ENCODE results near the gene MYLK4. TPM values are rescaled to one million over a fixed set of nuclear protein-coding genes. Genes with fewer than 3 reads are reported as not detected.

MYLK4 gene
- total RNA-seq, 1 experiment from 2014 or later = 0.85 TPM

DNA sequence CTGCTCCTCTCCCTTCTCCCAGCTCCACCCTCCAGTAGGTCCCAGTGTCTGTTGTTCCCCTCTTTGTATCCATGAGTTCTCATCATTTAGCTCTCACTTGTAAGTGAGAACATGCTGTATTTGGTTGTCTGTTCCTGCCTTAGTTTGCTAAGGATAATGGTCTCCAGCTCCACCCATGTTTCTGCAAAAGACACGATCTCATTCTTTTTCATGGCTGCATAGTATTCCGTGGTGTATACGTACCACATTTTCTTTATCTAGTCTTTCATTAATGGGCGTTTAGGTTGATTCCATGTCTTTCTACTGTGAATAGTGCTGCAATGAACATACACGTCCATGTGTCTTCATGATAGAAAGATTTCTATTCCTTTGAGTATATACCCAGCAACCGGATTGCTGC, 136.6 kb downstream of the MYLK4 start:
- intact Hi-C loops (cut with micrococcal nuclease; ENCODE audit: unreplicated experiment) = no loop called here
- CTCF ChIA-PET = no interaction called here
- H3K27ac ChIP-seq (ENCODE audit: low read length) = no peak overlapping the region

More for the DNA sequence above, 136.6 kb downstream of the MYLK4 start:
- Histone ChIP-seq H3K4me3 (ENCODE audit: low read depth in 2 of 2, low read length in 2 of 2) (no peak overlapping the region), H3K4me1 (ENCODE audit: control insufficient read depth, insufficient read depth, low read length) (no peaks in the 10 kb centered on the region), H3K27me3 (ENCODE audit: control insufficient read depth, insufficient read depth, low read length) (no peaks in the 10 kb centered on the region; the same call in 1 of the 2 replicates), H3K36me3 (ENCODE audit: control insufficient read depth, insufficient read depth, low read length) (no peaks in the 10 kb centered on the region), H3K9me3 (ENCODE audit: control insufficient read depth, insufficient read depth, low read depth, low read length) (no peaks in the 10 kb centered on the region)
- ATAC-seq (no peak), DNase-seq (ENCODE audit: low read depth, low spot score) (no peak)
- in situ Hi-C loops (cut with HindIII; ENCODE audit: low pct_unique_long_range_greater_than_20kb, low sequenced_read_pairs) = no loop called here
- TF ChIP-seq, protein P1, sequence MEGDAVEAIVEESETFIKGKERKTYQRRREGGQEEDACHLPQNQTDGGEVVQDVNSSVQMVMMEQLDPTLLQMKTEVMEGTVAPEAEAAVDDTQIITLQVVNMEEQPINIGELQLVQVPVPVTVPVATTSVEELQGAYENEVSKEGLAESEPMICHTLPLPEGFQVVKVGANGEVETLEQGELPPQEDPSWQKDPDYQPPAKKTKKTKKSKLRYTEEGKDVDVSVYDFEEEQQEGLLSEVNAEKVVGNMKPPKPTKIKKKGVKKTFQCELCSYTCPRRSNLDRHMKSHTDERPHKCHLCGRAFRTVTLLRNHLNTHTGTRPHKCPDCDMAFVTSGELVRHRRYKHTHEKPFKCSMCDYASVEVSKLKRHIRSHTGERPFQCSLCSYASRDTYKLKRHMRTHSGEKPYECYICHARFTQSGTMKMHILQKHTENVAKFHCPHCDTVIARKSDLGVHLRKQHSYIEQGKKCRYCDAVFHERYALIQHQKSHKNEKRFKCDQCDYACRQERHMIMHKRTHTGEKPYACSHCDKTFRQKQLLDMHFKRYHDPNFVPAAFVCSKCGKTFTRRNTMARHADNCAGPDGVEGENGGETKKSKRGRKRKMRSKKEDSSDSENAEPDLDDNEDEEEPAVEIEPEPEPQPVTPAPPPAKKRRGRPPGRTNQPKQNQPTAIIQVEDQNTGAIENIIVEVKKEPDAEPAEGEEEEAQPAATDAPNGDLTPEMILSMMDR (IDR thresholded peaks at IDR 0.05) = no peak
- TF ChIP-seq POLR2AphosphoS5 (IDR thresholded peaks at IDR 0.05; ENCODE audit: low read depth, low read length) = no peak
- TF ChIP-seq, protein P2, sequence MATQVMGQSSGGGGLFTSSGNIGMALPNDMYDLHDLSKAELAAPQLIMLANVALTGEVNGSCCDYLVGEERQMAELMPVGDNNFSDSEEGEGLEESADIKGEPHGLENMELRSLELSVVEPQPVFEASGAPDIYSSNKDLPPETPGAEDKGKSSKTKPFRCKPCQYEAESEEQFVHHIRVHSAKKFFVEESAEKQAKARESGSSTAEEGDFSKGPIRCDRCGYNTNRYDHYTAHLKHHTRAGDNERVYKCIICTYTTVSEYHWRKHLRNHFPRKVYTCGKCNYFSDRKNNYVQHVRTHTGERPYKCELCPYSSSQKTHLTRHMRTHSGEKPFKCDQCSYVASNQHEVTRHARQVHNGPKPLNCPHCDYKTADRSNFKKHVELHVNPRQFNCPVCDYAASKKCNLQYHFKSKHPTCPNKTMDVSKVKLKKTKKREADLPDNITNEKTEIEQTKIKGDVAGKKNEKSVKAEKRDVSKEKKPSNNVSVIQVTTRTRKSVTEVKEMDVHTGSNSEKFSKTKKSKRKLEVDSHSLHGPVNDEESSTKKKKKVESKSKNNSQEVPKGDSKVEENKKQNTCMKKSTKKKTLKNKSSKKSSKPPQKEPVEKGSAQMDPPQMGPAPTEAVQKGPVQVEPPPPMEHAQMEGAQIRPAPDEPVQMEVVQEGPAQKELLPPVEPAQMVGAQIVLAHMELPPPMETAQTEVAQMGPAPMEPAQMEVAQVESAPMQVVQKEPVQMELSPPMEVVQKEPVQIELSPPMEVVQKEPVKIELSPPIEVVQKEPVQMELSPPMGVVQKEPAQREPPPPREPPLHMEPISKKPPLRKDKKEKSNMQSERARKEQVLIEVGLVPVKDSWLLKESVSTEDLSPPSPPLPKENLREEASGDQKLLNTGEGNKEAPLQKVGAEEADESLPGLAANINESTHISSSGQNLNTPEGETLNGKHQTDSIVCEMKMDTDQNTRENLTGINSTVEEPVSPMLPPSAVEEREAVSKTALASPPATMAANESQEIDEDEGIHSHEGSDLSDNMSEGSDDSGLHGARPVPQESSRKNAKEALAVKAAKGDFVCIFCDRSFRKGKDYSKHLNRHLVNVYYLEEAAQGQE (IDR thresholded peaks at IDR 0.05; ENCODE audit: insufficient read depth in 1 of 2, low read depth in 2 of 2, low read length in 1 of 2) = no peak
- no peak for TF ChIP-seq SIN3A (IDR thresholded peaks at IDR 0.05; ENCODE audit: borderline replicate concordance, insufficient read depth, low read depth, low read length)
- TF ChIP-seq TCF7L2 (IDR thresholded peaks at IDR 0.05; ENCODE audit: low read depth, low read length) = no peak
- POLR2A ChIA-PET = no interaction called here
- BruUV-seq (replicated peaks) = no TSS peak

Other genes with a start within 250 kb of the MYLK4 start
- 69.1 TPM for gene WRNIP1, start 14.5 kb upstream of the MYLK4 start, total RNA-seq (2021; ENCODE audit: unreplicated experiment)
- 40.8 TPM for gene SERPINB1, start 90.9 kb upstream of the MYLK4 start, total RNA-seq (2021; ENCODE audit: unreplicated experiment)
- gene SERPINB9, start 152.4 kb upstream of the MYLK4 start, total RNA-seq (2021; ENCODE audit: unreplicated experiment) = 3.8 TPM
- gene SERPINB6, start 220.6 kb upstream of the MYLK4 start, total RNA-seq (2021; ENCODE audit: unreplicated experiment) = 131 TPM
- 45.7 TPM for gene NQO2, start 249.0 kb upstream of the MYLK4 start, total RNA-seq (2021; ENCODE audit: unreplicated experiment)

Measured in Panc1 (cell line).